MCF 10A (cell line): Measurements from ENCODE around the gene MED20. TPM values are rescaled to one million over a fixed set of nuclear protein-coding genes. Genes with fewer than 3 reads are reported as not detected.

ENCODE experiments used
- BruUV-seq: library from RNA; stranded (reverse); fragments of 400-500 nt; replicated peaks from 2 replicates; lab custom pipeline; 2021; lab: Mats Ljungman, UMichigan
- CTCF ChIA-PET: fragments of 300-600 bp; sonication (Branson Sonifier 250); formaldehyde crosslinking; extraction: SDS; loops from one replicate; lab custom pipeline; 2021; ENCODE audit warnings: antibody characterized with exemption, inconsistent platforms; lab: Yijun Ruan, JAX
- POLR2A ChIA-PET: fragments of 300-600, 350-650 bp; sonication (Branson Sonifier 250); formaldehyde crosslinking; extraction: SDS; loops from one replicate; lab custom pipeline; 2020; ENCODE audit warnings: antibody characterized with exemption, inconsistent platforms; lab: Yijun Ruan, JAX
- DNase-seq: peaks from one replicate; pipeline ENCODE4 v3.0.0-alpha.2; 2018; ENCODE audit not compliant: unreplicated experiment
- H3K27ac Mint-ChIP-seq: one replicate; pipeline ENCODE4 v1.8.0; 2022; ENCODE audit warnings: mild to moderate bottlenecking, low read depth, mixed read lengths; ENCODE audit not compliant: unreplicated experiment
- H3K27me3 Mint-ChIP-seq: one replicate; pipeline ENCODE4 v1.8.0; 2022; ENCODE audit warnings: mixed read lengths; ENCODE audit not compliant: insufficient read depth, unreplicated experiment
- H3K36me3 Mint-ChIP-seq: one replicate; pipeline ENCODE4 v1.8.0; 2022; ENCODE audit warnings: mild to moderate bottlenecking, moderate library complexity, mixed read lengths; ENCODE audit not compliant: insufficient read depth, unreplicated experiment
- H3K4me1 Mint-ChIP-seq: one replicate; pipeline ENCODE4 v1.8.0; 2022; ENCODE audit warnings: mixed read lengths; ENCODE audit not compliant: insufficient read depth, unreplicated experiment
- H3K4me3 Mint-ChIP-seq: one replicate; pipeline ENCODE4 v1.8.0; 2022; ENCODE audit warnings: mild to moderate bottlenecking, moderate library complexity, mixed read lengths; ENCODE audit not compliant: unreplicated experiment
- H3K9me3 Mint-ChIP-seq: one replicate; pipeline ENCODE4 v1.8.0; 2022; ENCODE audit warnings: mixed read lengths; ENCODE audit not compliant: unreplicated experiment
- intact Hi-C: fragments of 100-400 bp; cut with micrococcal nuclease; formaldehyde crosslinking; loops from 2 replicates; pipeline ENCODE4 v1.14.1; 2022
- total RNA-seq: library from RNA; stranded (reverse); gene quantifications from 2 replicates; pipeline ENCODE4 v1.2.3, GENCODE V29; 2022
- TF ChIP-seq, protein P1 (sequence below): fragments of 200-600 bp; IDR thresholded peaks from one replicate; pipeline ENCODE4 v1.8.0; 2022; ENCODE audit warnings: antibody characterized with exemption, mild to moderate bottlenecking; ENCODE audit not compliant: unreplicated experiment

MED20 gene
- total RNA-seq, 1 experiment from 2014 or later = 27.6 TPM

- CTCF ChIA-PET = interaction anchor here (1.2 kb wide), 1 partner anchor 14 kb away, joined by 3 read pairs; no protein-coding TSS in a partner anchor
- Mint-ChIP-seq H3K27me3 (no peaks in the 10 kb centered on the region), H3K9me3 (no peaks in the 10 kb centered on the region), H3K4me3 (no peak overlapping the region), H3K4me1 (no peaks in the 10 kb centered on the region), H3K36me3 (no peaks in the 10 kb centered on the region), H3K27ac (no peak overlapping the region)
- POLR2A ChIA-PET = no interaction called here
- BruUV-seq = no TSS peak
- TF ChIP-seq, protein P1, sequence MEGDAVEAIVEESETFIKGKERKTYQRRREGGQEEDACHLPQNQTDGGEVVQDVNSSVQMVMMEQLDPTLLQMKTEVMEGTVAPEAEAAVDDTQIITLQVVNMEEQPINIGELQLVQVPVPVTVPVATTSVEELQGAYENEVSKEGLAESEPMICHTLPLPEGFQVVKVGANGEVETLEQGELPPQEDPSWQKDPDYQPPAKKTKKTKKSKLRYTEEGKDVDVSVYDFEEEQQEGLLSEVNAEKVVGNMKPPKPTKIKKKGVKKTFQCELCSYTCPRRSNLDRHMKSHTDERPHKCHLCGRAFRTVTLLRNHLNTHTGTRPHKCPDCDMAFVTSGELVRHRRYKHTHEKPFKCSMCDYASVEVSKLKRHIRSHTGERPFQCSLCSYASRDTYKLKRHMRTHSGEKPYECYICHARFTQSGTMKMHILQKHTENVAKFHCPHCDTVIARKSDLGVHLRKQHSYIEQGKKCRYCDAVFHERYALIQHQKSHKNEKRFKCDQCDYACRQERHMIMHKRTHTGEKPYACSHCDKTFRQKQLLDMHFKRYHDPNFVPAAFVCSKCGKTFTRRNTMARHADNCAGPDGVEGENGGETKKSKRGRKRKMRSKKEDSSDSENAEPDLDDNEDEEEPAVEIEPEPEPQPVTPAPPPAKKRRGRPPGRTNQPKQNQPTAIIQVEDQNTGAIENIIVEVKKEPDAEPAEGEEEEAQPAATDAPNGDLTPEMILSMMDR = no peak
- intact Hi-C loops = no loop called here
- DNase-seq = no peak
Measured at GRCh38 chr6:41872147-41872546, 48.8 kb downstream of the MED20 start.

GRCh38 chr6:41871691-41872090 lies 49.2 kb downstream of the MED20 start:
- intact Hi-C loops = no loop called here
- Mint-ChIP-seq H3K27me3 (no peaks in the 10 kb centered on the region), H3K4me3 (no peak overlapping the region), H3K27ac (no peak overlapping the region), H3K9me3 (no peaks in the 10 kb centered on the region), H3K4me1 (no peaks in the 10 kb centered on the region), H3K36me3 (no peaks in the 10 kb centered on the region)
- ChIA-PET CTCF (interaction anchor here (0.8 to 1.2 kb wide), 2 partner anchors 13 to 24 kb away, joined by 3 to 4 read pairs; no protein-coding TSS in a partner anchor), POLR2A (no interaction called here)
- TF ChIP-seq, protein P1 = no peak
- no TSS peak for BruUV-seq
- no peak for DNase-seq

DNA sequence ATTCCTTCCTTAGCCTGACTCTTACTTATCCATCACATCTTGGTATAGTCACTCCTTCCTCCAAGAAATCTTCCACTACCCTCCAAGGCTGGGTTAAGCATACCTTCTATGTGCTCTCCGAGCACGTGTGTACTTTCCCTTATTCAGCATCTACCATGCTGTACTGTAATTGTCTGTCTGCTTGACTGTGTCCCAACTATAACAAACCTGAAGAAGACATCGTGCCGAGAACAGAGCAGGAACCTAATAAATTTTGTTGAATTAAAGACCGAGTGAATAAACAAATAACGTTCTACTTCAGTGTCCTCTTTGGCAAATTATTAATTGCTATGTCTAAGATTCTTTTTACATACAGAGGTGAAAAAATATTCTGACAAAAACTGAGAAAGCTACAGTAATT lies 61.6 kb downstream of the MED20 start:
- no peak overlapping the region for H3K27ac Mint-ChIP-seq
- intact Hi-C loops = no loop called here
- POLR2A ChIA-PET = no interaction called here
- TF ChIP-seq, protein P1 = no peak
- no peak for DNase-seq
- no peaks in the 10 kb centered on the region for H3K9me3 Mint-ChIP-seq
- CTCF ChIA-PET = interaction anchor here (0.6 to 1.2 kb wide), 6 partner anchors 10 to 185 kb away, joined by 3 read pairs; partner anchors contain the start of gene MED20
- H3K4me1 Mint-ChIP-seq = no peaks in the 10 kb centered on the region
- H3K36me3 Mint-ChIP-seq = no peaks in the 10 kb centered on the region
- H3K27me3 Mint-ChIP-seq = no peaks in the 10 kb centered on the region
- BruUV-seq = no TSS peak
- no peak overlapping the region for H3K4me3 Mint-ChIP-seq

GRCh38 chr6:41858703-41859102 lies 62.2 kb downstream of the MED20 start:
- POLR2A ChIA-PET = no interaction called here
- intact Hi-C loops = no loop called here
- H3K9me3 Mint-ChIP-seq = no peaks in the 10 kb centered on the region
- H3K4me1 Mint-ChIP-seq = no peaks in the 10 kb centered on the region
- no peaks in the 10 kb centered on the region for H3K27me3 Mint-ChIP-seq
- no peak for DNase-seq
- H3K4me3 Mint-ChIP-seq = no peak overlapping the region
- peaks cover 3% of the 10 kb centered on the region for H3K36me3 Mint-ChIP-seq
- H3K27ac Mint-ChIP-seq = no peak overlapping the region
- CTCF ChIA-PET = interaction anchor here (1.0 to 1.3 kb wide), 3 partner anchors 11 to 58 kb away, joined by 3 read pairs; no protein-coding TSS in a partner anchor
- TF ChIP-seq, protein P1 = no peak
- no TSS peak for BruUV-seq

Other genes with a start within 250 kb of the MED20 start
- 11.8 and 16.2 TPM in 2 replicates for gene TFEB, start 185.5 kb downstream of the MED20 start, total RNA-seq
- gene PGC, start 173.7 kb downstream of the MED20 start, total RNA-seq = not detected in 2 replicates
- 3.9 and 5.3 TPM in 2 replicates for gene FRS3, start 141.2 kb downstream of the MED20 start, total RNA-seq
- gene PRICKLE4, start 140.4 kb downstream of the MED20 start, total RNA-seq = 0.93 and 1.5 TPM in 2 replicates
- gene TOMM6, start 133.4 kb downstream of the MED20 start, total RNA-seq = 202 and 227 TPM in 2 replicates
- gene USP49, start 25.8 kb downstream of the MED20 start, total RNA-seq = 4.1 and 4.3 TPM in 2 replicates
- 45.0 and 58.0 TPM in 2 replicates for gene BYSL, start 360 bp upstream of the MED20 start, total RNA-seq
- 52.5 and 75.8 TPM in 2 replicates for gene CCND3, start 20.7 kb upstream of the MED20 start, total RNA-seq
- 23.8 and 25.8 TPM in 2 replicates for gene TAF8, start 129.4 kb upstream of the MED20 start, total RNA-seq
- gene C6orf132, start 221.5 kb upstream of the MED20 start, total RNA-seq = 19.5 and 31.9 TPM in 2 replicates